GM12873 (cell line): Measurements from ENCODE around the gene GALNTL6.

Experiments used
- CTCF ChIP-seq: IDR thresholded peaks from 2 replicates; pipeline ENCODE4 v1.5.1; 2012; ENCODE audit warnings: low read depth, mild to moderate bottlenecking, moderate library complexity, low read length, control low read depth; ENCODE audit not compliant: insufficient read depth; ENCODE audit errors: missing control alignments

GALNTL6 gene

GRCh38 chr4:172125443-172125842 is 312.2 kb downstream of the GALNTL6 start:
- TF ChIP-seq CTCF, result no peak

DNA sequence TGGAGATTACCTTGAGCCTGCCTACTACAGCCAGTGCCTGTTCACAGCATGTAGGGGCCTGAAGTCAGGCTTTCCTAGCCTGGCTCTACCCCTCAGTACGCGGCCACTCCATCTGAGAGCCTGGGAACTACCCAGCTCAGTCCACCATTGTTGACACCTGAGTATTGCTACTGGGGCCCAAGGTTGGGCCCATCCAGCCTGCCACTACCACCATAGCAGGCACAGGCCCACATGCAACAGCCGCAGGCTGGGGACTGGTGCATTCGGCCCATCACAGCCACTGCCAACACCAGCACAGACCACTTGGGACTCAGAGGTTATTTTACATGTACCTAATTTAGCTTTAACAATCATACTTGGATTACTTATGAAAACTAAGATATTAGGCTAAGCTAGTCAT is 314.0 kb downstream of the GALNTL6 start:
- TF ChIP-seq CTCF, result no peak

GRCh38 chr4:172129593-172129992 is 316.4 kb downstream of the GALNTL6 start:
- TF ChIP-seq CTCF, result no peak

- TF ChIP-seq CTCF, result no peak
Observed at GRCh38 chr4:172134521-172134920, 321.3 kb downstream of the GALNTL6 start.

DNA sequence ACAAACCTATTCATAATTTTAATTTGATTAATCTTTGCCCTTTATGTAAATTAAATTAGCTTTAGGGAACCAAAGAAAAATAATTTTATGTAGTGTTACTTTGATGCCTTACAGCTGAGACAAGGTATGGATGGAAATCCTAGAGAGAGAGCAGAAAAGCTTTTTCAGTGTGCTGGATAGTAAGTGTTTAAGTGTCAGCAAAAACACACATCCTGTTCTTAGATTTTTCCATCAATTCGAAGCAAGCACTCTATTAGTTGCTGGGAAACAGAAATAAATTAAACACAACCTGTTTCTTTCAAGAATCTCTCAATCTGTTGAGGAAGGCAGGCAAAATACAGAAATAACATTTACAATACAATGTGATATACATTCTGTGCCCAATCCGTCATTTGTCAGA is 327.8 kb downstream of the GALNTL6 start:
- TF ChIP-seq CTCF, result no peak

DNA sequence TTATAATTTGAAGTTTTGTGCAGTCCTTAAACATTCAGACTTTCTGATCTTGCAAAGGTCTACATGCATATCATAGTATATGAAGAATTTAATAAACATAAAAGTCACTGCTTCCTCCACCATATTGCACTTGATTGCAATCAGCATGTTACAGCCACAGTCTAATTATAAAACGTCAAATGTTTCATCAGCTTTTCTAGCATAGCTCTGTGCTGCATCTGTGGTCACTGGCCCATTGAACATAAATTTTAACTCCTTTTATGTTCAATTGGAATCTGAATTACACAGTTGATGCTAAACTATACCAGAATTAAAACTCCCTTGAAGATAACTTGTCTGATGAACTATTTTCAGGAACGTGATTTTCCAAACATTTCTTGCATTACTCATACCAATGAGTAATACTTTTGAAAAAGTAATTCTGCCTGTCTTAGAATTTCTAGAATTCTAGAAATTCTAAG is 329.1 kb downstream of the GALNTL6 start:
- TF ChIP-seq CTCF, result no peak

- no peak for TF ChIP-seq CTCF
Observed at GRCh38 chr4:172143605-172144314, 330.6 kb downstream of the GALNTL6 start.
